Mononuclear cell (primary cell): Measurements from ENCODE around the gene IL17RE. TPM values are rescaled to one million over a fixed set of nuclear protein-coding genes. Genes with fewer than 3 reads are reported as not detected.
"Not testable (repeated sequence)": the region's sequence is repeated elsewhere in the genome, so short reads cannot be mapped to it uniquely, and the experiment has no call there.

Experiments
- H3K27me3 ChIP-seq: 2 replicates; pipeline ENCODE4 v1.6.0; 2011; ENCODE audit warnings: low read length, control low read depth; ENCODE audit not compliant: insufficient read depth
- H3K4me1 ChIP-seq: 2 replicates; pipeline ENCODE4 v1.5.1; 2011; ENCODE audit warnings: mild to moderate bottlenecking, low read length, control low read depth; ENCODE audit not compliant: insufficient read depth
- H3K4me3 ChIP-seq: 2 replicates; pipeline ENCODE4 v1.5.1; 2011; ENCODE audit warnings: mild to moderate bottlenecking, low read length, moderate library complexity
- H3K9me3 ChIP-seq: 2 replicates; pipeline ENCODE4 v1.5.1; 2011; ENCODE audit warnings: low read depth, mild to moderate bottlenecking, control low read depth, low read length
- total RNA-seq: library from RNA; depleted of rRNA; stranded (reverse); fragments of >200 nt; gene quantifications from one replicate; pipeline ENCODE4 v1.2.3, GENCODE V29; 2012

The IL17RE gene
- total RNA-seq, 1 donor, result 0.10 TPM

- peak overlapping the region; percentile 98 for H3K4me3 ChIP-seq
- no peaks in the 10 kb centered on the region for H3K27me3 ChIP-seq
- no peaks in the 10 kb centered on the region for H3K9me3 ChIP-seq
- H3K4me1 ChIP-seq, result peaks cover 34% of the 10 kb centered on the region
These were observed 11.5 kb upstream of the IL17RE start for GRCh38 chr3:9891072-9891622.

- Histone ChIP-seq H3K9me3 (no peaks in the 10 kb centered on the region), H3K4me1 (peaks cover 34% of the 10 kb centered on the region), H3K27me3 (no peaks in the 10 kb centered on the region), H3K4me3 (no peak overlapping the region)
These were observed 8.9 kb upstream of the IL17RE start for GRCh38 chr3:9893739-9894138.

GRCh38 chr3:9895715-9896114 lies 6.9 kb upstream of the IL17RE start:
- H3K4me3 ChIP-seq, H3K9me3 ChIP-seq, H3K27me3 ChIP-seq: not testable (repeated sequence)
- peaks cover 30% of the 10 kb centered on the region for H3K4me1 ChIP-seq

DNA sequence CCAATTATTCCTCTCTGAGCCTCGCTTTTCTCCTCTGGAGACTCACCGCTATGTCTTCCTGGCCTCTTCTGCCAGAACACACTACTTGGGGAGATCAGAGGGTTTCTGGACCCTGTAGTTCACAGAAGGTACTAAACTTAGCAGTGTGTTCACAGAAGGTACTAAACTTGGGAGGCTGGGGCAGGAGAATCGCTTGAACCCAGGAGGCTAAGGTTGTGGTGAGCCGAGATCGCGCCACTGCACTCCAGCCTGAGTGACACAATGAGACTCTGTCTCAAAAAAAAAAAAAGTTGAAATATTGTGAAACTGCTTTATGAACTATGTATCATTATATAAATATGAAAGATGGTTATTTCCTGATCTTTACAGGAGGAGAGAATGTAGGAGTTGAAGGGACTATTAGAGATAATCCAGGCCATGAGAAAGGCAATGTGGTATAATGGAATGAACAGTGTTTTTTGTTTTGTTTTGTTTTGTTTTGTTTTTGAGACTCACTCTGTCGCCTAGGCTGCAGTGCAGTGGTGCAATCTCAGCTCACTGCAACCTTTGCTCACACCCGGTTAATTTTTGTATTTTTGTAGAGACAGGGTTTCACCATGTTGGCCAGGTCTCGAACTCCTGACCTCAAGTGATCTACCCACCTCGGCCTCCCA lies 5.8 kb upstream of the IL17RE start:
- H3K9me3 ChIP-seq, H3K4me3 ChIP-seq, H3K27me3 ChIP-seq: not testable (repeated sequence)
- peaks cover 22% of the 10 kb centered on the region for H3K4me1 ChIP-seq

- Histone ChIP-seq H3K27me3 (no peaks in the 10 kb centered on the region), H3K4me3 (no peak overlapping the region)
These were observed 5.0 kb upstream of the IL17RE start for GRCh38 chr3:9897408-9898372.

DNA sequence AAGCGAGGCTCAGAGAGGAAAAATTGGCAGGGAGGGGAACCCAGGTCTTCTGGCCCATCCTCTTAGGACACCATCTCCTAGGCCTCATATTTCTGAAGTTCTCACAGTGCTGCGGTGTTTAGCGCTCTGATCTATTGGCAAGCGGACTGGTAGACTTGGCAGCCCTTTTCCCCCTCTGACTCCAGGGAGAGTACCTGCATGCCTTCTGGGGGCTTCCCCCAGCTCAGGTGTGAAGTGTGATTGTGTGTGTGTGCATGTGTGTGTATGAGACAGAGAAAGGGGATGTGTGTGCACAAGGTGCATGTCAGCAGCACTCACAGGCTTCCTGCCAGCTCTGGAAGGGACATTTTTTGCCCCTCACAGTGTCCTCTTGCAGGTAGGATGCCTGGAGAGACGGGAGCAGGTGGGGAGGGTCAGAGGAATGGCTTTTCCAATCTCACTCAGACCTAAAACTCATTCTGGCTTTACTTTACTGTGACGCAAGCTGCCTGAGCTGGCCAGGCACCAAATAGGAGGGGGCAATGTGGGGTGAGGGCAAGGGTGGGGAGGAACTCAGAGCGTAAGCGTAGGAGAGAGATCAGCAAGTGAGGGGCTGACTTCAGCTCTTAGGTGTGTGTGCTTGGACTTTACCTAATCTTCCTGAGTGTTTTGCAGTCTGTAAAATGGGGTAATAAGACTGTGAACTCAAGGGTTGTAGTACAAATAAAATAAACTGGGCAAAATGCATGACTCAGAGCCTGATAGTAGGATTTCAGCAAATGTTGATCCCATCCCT lies 4.0 kb upstream of the IL17RE start:
- Histone ChIP-seq H3K9me3 (no peaks in the 10 kb centered on the region), H3K27me3 (no peaks in the 10 kb centered on the region), H3K4me1 (peaks cover 23% of the 10 kb centered on the region), H3K4me3 (no peak overlapping the region)

More at GRCh38 chr3:9897408-9898372, 5.0 kb upstream of the IL17RE start:
- Histone ChIP-seq H3K9me3 (no peaks in the 10 kb centered on the region), H3K4me1 (peaks cover 25% of the 10 kb centered on the region)

GRCh38 chr3:9899289-9899791 lies 3.3 kb upstream of the IL17RE start:
- Histone ChIP-seq H3K4me1 (peaks cover 21% of the 10 kb centered on the region), H3K9me3 (no peaks in the 10 kb centered on the region), H3K27me3 (no peaks in the 10 kb centered on the region), H3K4me3 (no peak overlapping the region)

- not testable (repeated sequence) for H3K4me3 ChIP-seq, H3K27me3 ChIP-seq, H3K9me3 ChIP-seq
- H3K4me1 ChIP-seq, result peaks cover 18% of the 10 kb centered on the region
These were observed 1.7 kb upstream of the IL17RE start for GRCh38 chr3:9900965-9901415.

DNA sequence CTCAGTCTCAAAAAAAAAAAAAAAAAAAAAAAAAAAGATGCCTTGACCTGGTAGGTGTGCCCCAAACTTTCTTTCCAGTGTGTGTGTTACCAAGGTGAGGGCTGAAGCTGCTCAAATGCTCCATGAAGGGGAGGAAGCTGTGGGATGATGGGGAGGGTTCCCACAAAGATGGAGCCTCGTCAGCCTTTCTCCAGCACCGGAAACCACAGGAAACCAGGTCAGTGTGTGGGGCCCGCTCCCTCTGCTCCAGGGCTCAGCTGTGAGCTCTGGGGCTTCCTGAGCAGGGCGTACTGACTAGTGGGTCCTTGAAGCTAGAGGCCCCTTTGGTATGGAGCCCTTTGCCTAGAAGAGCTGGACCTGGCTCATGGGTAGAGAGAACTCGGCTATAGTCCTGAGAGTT lies 681 bp upstream of the IL17RE start:
- Histone ChIP-seq H3K9me3 (no peaks in the 10 kb centered on the region), H3K27me3 (no peaks in the 10 kb centered on the region), H3K4me3 (no peak overlapping the region)

GRCh38 chr3:9903238-9903624 lies 583 bp downstream of the IL17RE start:
- Histone ChIP-seq H3K27me3 (no peaks in the 10 kb centered on the region), H3K9me3 (no peaks in the 10 kb centered on the region), H3K4me1 (peaks cover 18% of the 10 kb centered on the region), H3K4me3 (no peak overlapping the region)

More for the DNA sequence above, 681 bp upstream of the IL17RE start:
- H3K4me1 ChIP-seq, result peaks cover 18% of the 10 kb centered on the region

- peaks cover 18% of the 10 kb centered on the region for H3K4me1 ChIP-seq
- no peak overlapping the region for H3K4me3 ChIP-seq
These were observed 1.3 kb downstream of the IL17RE start for GRCh38 chr3:9903904-9904303.

GRCh38 chr3:9906480-9906879 lies 3.8 kb downstream of the IL17RE start:
- Histone ChIP-seq H3K9me3 (no peaks in the 10 kb centered on the region), H3K4me3 (no peak overlapping the region), H3K27me3 (no peaks in the 10 kb centered on the region), H3K4me1 (peaks cover 18% of the 10 kb centered on the region)

More at GRCh38 chr3:9903904-9904303, 1.3 kb downstream of the IL17RE start:
- no peaks in the 10 kb centered on the region for H3K9me3 ChIP-seq
- no peaks in the 10 kb centered on the region for H3K27me3 ChIP-seq

DNA sequence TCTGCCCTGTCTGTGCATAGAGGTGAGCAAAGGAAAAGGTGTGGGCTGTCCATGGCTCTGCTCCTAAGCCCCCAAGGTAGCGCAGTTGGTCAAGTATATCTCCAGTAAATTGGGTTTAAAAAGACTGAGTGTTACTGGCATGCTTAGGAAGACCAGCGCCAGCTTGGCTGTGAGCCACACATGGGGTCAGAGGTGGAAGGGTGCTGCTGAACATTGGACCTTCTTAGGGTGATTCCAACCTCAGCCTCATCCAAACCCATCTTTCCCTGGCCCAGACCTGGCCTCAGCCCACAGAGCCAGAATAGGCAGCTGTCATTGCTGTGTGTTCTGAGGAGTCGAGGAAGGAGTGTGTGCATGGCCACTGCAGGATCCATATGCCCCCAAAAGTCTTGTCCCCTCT lies 5.6 kb downstream of the IL17RE start:
- Histone ChIP-seq H3K9me3 (no peaks in the 10 kb centered on the region), H3K4me1 (peaks cover 12% of the 10 kb centered on the region), H3K27me3 (no peaks in the 10 kb centered on the region), H3K4me3 (no peak overlapping the region)

DNA sequence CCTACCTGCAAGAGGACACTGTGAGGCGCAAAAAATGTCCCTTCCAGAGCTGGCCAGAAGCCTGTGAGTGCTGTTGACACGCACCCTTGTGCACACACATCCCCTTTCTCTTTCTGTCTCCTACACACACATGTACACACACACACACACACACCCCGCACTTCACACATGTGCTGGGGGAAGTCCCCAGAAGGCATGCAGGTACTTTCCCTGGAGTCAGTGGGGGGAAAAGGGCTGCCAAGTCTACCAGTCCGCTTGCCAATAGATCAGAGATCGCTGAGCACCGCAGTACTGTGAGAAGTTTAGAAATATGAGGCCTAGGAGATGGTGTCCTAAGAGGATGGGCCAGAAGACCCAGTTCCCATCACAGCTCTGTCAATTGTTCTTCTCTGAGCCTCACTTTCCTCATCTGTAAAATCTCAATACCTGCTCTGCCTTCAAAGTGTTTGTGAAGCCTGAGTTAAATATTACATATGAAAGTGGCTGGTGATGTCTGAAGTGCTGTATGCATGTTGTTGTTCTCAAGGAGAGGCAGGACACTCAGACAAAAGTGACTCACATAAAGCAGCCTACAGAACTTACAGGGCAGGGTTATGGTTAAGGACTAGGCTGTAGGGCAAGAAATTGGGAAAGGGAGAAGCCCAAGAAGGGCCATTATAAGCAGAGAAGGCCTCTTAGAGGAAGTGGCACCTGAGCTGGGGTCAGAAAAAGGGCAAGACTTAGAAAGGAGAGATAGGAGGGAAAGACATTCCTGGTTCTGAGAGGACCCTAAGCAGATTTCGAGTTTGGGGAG lies 6.8 kb downstream of the IL17RE start:
- Histone ChIP-seq H3K27me3 (no peaks in the 10 kb centered on the region), H3K9me3 (no peaks in the 10 kb centered on the region), H3K4me1 (peaks cover 16% of the 10 kb centered on the region), H3K4me3 (no peak overlapping the region)
